ENCODE data around the gene CDK5RAP1.

Gene CDK5RAP1

GRCh38 chr20:33332905-33333456, 68.3 kb downstream of the CDK5RAP1 start:
- no peak for DNase-seq

- DNase-seq, result no peak
These were observed 72.9 kb downstream of the CDK5RAP1 start for GRCh38 chr20:33328157-33329137.

GRCh38 chr20:33325350-33325749, 76.0 kb downstream of the CDK5RAP1 start:
- DNase-seq, result no peak

GRCh38 chr20:33323236-33323635, 78.1 kb downstream of the CDK5RAP1 start:
- DNase-seq, result no peak

- no peak for DNase-seq
These were observed 78.9 kb downstream of the CDK5RAP1 start for GRCh38 chr20:33322456-33322855.

- no peak for DNase-seq
These were observed 81.3 kb downstream of the CDK5RAP1 start for GRCh38 chr20:33320006-33320405.

- no peak for DNase-seq
These were observed 83.3 kb downstream of the CDK5RAP1 start for GRCh38 chr20:33318096-33318429.

- DNase-seq, result no peak
These were observed 83.8 kb downstream of the CDK5RAP1 start for GRCh38 chr20:33317424-33318095.

GRCh38 chr20:33316958-33317357, 84.4 kb downstream of the CDK5RAP1 start:
- no peak for DNase-seq

- no peak for DNase-seq
These were observed 85.0 kb downstream of the CDK5RAP1 start for GRCh38 chr20:33316343-33316742.

GRCh38 chr20:33313686-33314314, 87.5 kb downstream of the CDK5RAP1 start:
- no peak for DNase-seq

GRCh38 chr20:33312583-33312982, 88.7 kb downstream of the CDK5RAP1 start:
- DNase-seq, result no peak

- DNase-seq, result no peak
These were observed 89.3 kb downstream of the CDK5RAP1 start for GRCh38 chr20:33311996-33312395.

GRCh38 chr20:33311011-33311410, 90.3 kb downstream of the CDK5RAP1 start:
- DNase-seq, result no peak

- no peak for DNase-seq
These were observed 90.9 kb downstream of the CDK5RAP1 start for GRCh38 chr20:33310327-33310899.

GRCh38 chr20:33309631-33310030, 91.7 kb downstream of the CDK5RAP1 start:
- no peak for DNase-seq
